ENCODE measurements around the gene SNX25.

- no peak for TF ChIP-seq CTCF (IDR thresholded peaks at IDR 0.05)
- no peak for TF ChIP-seq POLR2A (IDR thresholded peaks at IDR 0.05)
Measured at GRCh38 chr4:185222598-185222997, 13.2 kb downstream of the SNX25 start.
